NT2/D1 (cell line): ENCODE data around the gene ACTG2.

Source experiments
- SUZ12 ChIP-seq: IDR thresholded peaks from 2 replicates; pipeline ENCODE4 v1.6.1; 2011; ENCODE audit not compliant: insufficient read length, insufficient read depth; ENCODE audit errors: extremely low read depth
- YY1 ChIP-seq: IDR thresholded peaks from 2 replicates; pipeline ENCODE4 v1.6.1; 2011; ENCODE audit not compliant: insufficient read length, insufficient read depth
- ZNF274 ChIP-seq: IDR thresholded peaks from 2 replicates; pipeline ENCODE4 v1.6.1; 2011; ENCODE audit warnings: mild to moderate bottlenecking, low read depth, low read length

GRCh38 chr2:73862987-73863386 is 29.8 kb upstream of the ACTG2 start:
- TF ChIP-seq YY1 (no peak), SUZ12 (no peak), ZNF274 (no peak)
